ENCODE measurements around the gene ATG14.
A peak's percentile ranks its signal among the peaks of the same experiment; 100 is the strongest.
"Not testable (repeated sequence)": the region's sequence is repeated elsewhere in the genome, so short reads cannot be mapped to it uniquely, and the experiment has no call there.

Gene ATG14, protein sequence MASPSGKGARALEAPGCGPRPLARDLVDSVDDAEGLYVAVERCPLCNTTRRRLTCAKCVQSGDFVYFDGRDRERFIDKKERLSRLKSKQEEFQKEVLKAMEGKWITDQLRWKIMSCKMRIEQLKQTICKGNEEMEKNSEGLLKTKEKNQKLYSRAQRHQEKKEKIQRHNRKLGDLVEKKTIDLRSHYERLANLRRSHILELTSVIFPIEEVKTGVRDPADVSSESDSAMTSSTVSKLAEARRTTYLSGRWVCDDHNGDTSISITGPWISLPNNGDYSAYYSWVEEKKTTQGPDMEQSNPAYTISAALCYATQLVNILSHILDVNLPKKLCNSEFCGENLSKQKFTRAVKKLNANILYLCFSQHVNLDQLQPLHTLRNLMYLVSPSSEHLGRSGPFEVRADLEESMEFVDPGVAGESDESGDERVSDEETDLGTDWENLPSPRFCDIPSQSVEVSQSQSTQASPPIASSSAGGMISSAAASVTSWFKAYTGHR

DNA sequence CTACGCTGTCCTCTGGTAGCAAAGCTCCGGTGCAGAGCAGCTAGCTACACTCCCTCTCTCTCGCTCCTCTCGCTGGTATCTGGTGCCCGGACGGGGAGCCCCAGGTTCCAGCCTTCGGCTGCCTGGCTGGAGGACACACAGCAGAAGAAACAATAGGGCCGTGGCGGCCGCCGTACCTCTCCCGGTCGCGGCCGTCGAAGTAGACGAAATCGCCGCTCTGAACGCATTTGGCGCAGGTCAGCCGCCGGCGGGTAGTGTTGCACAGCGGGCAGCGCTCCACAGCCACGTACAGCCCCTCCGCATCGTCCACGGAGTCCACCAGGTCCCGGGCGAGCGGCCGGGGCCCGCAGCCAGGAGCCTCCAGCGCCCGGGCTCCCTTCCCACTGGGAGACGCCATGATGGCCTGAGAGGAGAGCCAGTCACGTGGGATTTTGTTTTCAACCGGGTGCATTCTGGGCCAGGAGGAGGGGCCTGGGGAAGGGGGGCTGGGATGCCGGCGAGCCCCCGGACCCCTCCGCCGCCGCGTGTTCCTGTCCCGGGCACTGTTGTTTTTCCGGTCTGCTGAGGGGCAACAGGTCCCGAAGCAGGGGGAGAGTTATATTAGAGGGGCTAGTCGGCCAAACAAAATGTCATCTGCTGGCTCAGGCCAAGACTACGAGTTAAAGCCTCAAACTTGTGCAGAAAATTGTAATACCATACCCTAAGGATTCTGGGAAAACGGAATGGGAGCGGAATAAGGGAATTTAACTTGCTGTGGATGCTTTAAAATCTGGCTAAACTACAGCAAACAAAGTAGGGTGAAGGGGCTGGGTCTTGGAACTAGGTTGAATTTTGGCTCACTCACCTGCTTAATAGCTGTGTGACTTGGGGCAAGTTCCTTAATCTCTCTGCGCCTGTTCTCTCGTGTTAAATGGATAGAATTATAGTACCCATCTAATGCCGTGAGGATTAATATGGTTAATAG is at the start of gene ATG14:
ATG14 (minus strand) TSS at position 405 of the 964 bp plus-strand sequence; CDS start at position 397, 8 bp downstream.
- H3K4me3 ChIP-seq (ENCODE audit: low read length) = peak within 1 kb of the TSS; percentile 96
- TF ChIP-seq ZNF274 (IDR thresholded peaks at IDR 0.05; ENCODE audit: low read depth, low read length) = no peak

GRCh38 chr14:55458800-55459515 is 47.3 kb upstream of the ATG14 start:
- H3K4me3 ChIP-seq (ENCODE audit: low read length) = no peak overlapping the region
- no peak for TF ChIP-seq ZNF274 (IDR thresholded peaks at IDR 0.05; ENCODE audit: low read depth, low read length)

DNA sequence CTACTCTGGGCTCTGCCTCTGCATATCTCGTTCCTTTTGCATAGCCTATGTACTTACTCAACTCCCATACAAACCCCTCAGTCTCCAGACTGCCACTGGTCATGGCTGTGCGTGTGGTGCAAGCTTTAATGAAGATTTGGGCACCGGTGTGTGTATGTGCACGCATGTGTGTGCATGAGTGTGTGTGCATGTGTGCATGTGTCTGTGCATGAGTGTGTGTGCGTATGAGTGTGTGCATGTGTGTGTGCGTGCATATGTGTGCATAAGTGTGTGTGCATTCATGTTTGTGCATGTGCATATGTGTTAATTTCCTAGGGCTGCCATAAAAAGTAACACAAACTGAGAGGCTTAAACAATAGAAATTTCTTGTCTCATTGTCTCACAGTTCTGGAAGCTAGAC is 45.9 kb upstream of the ATG14 start:
- no peak overlapping the region for H3K4me3 ChIP-seq (ENCODE audit: low read length)
- TF ChIP-seq ZNF274 (IDR thresholded peaks at IDR 0.05; ENCODE audit: low read depth, low read length) = no peak

GRCh38 chr14:55456411-55456810 is 44.8 kb upstream of the ATG14 start:
- H3K4me3 ChIP-seq (ENCODE audit: low read length) = not testable (repeated sequence)

DNA sequence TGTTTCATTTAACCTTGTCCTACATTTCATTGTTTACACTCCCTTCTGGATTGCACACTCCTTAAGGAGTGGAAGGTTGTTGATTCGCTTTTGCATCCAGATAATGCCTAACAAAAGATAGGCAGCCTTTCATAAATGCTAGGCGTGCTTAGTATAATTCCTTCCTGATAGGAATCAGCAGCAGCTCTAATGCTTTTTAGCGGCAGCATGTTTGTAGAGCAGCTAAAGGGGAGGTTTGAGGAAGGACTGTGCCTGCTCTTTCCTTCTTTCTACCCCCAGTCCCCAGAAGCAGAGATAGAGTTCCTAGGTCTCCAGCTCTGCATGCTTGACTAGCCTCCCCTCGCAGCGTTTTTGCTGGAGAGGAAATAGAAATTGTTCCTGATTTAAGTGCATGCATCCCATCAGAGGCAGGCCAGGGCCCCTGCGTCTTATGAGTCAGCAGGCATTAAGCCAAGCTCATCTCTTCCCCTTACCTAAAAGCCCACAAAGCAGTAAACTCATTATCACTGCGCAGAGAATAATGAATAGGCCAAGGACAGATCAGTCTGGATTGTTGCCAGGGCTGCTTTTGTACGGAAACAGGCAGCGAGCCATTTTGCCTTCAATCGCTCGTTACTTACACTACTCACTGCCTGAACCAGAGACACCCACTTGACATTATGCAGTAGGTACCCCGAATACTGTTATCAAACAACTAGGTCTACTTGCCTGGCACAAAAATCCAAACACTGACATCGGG is 42.8 kb upstream of the ATG14 start:
- TF ChIP-seq ZNF274 (IDR thresholded peaks at IDR 0.05; ENCODE audit: low read depth, low read length) = no peak

GRCh38 chr14:55451950-55452349 is 40.3 kb upstream of the ATG14 start:
- TF ChIP-seq ZNF274 (IDR thresholded peaks at IDR 0.05; ENCODE audit: low read depth, low read length) = no peak
- H3K4me3 ChIP-seq (ENCODE audit: low read length) = no peak overlapping the region

More for the DNA sequence above, 42.8 kb upstream of the ATG14 start:
- no peak overlapping the region for H3K4me3 ChIP-seq (ENCODE audit: low read length)

- no peak for TF ChIP-seq ZNF274 (IDR thresholded peaks at IDR 0.05; ENCODE audit: low read depth, low read length)
- no peak overlapping the region for H3K4me3 ChIP-seq (ENCODE audit: low read length)
These were observed 39.8 kb upstream of the ATG14 start for GRCh38 chr14:55451398-55451797.

- TF ChIP-seq ZNF274 (IDR thresholded peaks at IDR 0.05; ENCODE audit: low read depth, low read length) = no peak
- no peak overlapping the region for H3K4me3 ChIP-seq (ENCODE audit: low read length)
These were observed 39.4 kb upstream of the ATG14 start for GRCh38 chr14:55450987-55451386.

DNA sequence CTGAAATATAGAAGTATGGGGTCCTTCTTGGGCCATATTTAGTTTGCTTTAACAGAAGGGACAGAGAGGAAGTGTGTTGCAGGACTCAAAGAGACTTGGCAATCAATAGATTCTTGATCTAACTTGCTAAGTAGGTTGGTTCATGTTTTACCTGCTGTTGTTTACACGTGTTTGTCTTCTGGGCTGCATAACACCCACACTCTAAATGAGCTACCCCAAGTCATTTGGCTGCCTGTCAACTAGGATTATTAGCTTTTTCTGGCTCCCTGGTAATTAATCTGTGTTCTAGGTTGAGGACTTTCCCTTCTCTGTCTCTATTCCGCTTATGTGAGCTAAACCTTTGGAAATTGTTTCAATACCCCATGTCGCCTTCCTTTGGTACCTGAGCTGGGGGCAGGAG is 38.9 kb upstream of the ATG14 start:
- no peak overlapping the region for H3K4me3 ChIP-seq (ENCODE audit: low read length)
- TF ChIP-seq ZNF274 (IDR thresholded peaks at IDR 0.05; ENCODE audit: low read depth, low read length) = no peak

DNA sequence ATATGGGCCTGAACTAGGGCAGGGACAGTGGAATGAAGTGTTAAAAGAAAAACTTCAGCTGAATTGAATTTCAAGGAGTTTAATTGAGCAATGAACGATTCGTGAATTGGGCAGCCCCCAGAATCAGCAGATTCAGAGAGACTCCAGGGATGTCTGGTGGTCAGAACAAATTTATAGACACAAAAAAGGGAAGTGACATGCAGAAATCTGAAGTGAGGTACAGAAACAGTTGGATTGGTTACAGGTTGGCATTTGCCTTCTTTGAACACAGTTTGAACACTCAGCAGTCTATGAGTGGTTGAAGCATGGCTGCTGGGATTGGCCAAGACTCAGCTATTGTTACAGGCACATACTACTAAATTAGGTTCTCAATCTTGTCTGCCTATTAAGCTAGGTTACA is 38.5 kb upstream of the ATG14 start:
- no peak overlapping the region for H3K4me3 ChIP-seq (ENCODE audit: low read length)
- no peak for TF ChIP-seq ZNF274 (IDR thresholded peaks at IDR 0.05; ENCODE audit: low read depth, low read length)

- no peak for TF ChIP-seq ZNF274 (IDR thresholded peaks at IDR 0.05; ENCODE audit: low read depth, low read length)
These were observed 37.5 kb upstream of the ATG14 start for GRCh38 chr14:55449116-55449515.

DNA sequence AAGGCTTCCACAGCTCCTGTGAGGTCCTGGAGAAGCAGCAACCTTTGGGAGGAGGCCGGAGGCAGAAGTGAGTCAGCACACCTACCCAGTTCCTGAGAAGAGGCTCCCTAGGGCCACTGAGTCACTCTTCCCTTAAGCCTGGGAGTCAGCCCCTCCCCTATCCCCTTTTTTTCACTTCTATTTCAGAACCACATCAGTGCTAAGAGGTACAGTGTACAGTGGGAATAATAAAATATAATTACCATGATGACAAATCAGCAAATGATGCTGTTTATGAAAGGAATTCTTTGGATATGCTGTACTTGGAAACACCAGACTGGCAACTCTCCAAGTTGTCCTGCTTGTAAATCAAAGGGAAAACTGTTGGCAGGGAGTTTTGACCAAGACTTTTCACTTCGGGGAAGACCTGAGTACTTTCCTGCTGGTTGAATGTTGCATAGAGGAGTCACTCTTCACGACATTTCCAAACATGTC is 36.5 kb upstream of the ATG14 start:
- no peak overlapping the region for H3K4me3 ChIP-seq (ENCODE audit: low read length)
- no peak for TF ChIP-seq ZNF274 (IDR thresholded peaks at IDR 0.05; ENCODE audit: low read depth, low read length)

More at GRCh38 chr14:55449116-55449515, 37.5 kb upstream of the ATG14 start:
- no peak overlapping the region for H3K4me3 ChIP-seq (ENCODE audit: low read length)

DNA sequence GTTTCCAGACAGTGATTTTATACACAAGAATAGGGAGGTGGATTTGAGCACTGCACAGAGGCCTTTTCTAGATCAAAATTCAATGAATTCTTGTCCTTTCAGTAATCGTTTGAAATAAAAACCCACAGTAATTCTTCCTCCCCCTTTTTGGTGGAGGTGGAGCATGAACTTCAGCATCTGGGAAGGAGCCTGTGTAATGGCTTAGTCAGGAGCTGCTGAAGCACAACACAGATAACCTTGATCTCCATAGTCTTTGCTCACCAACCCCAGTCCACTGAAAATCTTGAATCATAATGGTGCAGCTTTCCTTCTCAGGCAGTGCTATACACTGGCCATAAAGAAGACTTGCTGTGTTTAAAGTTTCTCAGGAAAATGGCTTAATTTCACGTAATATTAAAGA is 35.2 kb upstream of the ATG14 start:
- H3K4me3 ChIP-seq (ENCODE audit: low read length) = no peak overlapping the region
- no peak for TF ChIP-seq ZNF274 (IDR thresholded peaks at IDR 0.05; ENCODE audit: low read depth, low read length)

Data from GM08714 (cell line).